ENCODE measurements around the gene NPW. TPM values are rescaled to one million over a fixed set of nuclear protein-coding genes. Genes with fewer than 3 reads are reported as not detected.

NPW gene
- total and polyA plus RNA-seq, 2 of the 8 experiments (the other 6 are each of a cell fraction or from before 2014, with no cell fraction given), result 4.0 to 10.3 TPM

- TF ChIP-seq CHD7 (IDR thresholded peaks at IDR 0.05; ENCODE audit: insufficient replicate concordance, low read length) (no peak), YY1 (IDR thresholded peaks at IDR 0.05; ENCODE audit: low read depth, low read length) (no peak), CHD1 (IDR thresholded peaks at IDR 0.05; ENCODE audit: low read depth, low read length) (no peak), POLR2AphosphoS5 (IDR thresholded peaks at IDR 0.05; ENCODE audit: low read depth, low read length) (no peak), SIRT6 (IDR thresholded peaks at IDR 0.05; ENCODE audit: low read length) (no peak)
Observed at GRCh38 chr16:1977875-1978268, 41.7 kb upstream of the NPW start (continued).
